HEK293T (cell line): ENCODE results near the gene SLC49A3.
"Not testable (repeated sequence)": the region's sequence is repeated elsewhere in the genome, so short reads cannot be mapped to it uniquely, and the experiment has no call there.

ENCODE experiments used
- ARNT ChIP-seq: fragments of 450-650 bp; IDR thresholded peaks from 2 replicates; pipeline ENCODE4 v1.6.1; 2017; ENCODE audit warnings: mild to moderate bottlenecking
- BHLHE40 ChIP-seq: fragments of 450-650 bp; IDR thresholded peaks from 2 replicates; pipeline ENCODE4 v1.6.1; 2016; ENCODE audit warnings: mild to moderate bottlenecking, moderate library complexity, borderline replicate concordance
- CTBP1 ChIP-seq: fragments of 450-650 bp; IDR thresholded peaks from 2 replicates; pipeline ENCODE4 v1.6.1; 2016; ENCODE audit warnings: borderline replicate concordance
- FOXA1 ChIP-seq: fragments of 450-650 bp; IDR thresholded peaks from 2 replicates; pipeline ENCODE4 v1.6.1; 2016; ENCODE audit warnings: mild to moderate bottlenecking
- FOXM1 ChIP-seq: fragments of 450-650 bp; IDR thresholded peaks from 2 replicates; pipeline ENCODE4 v1.6.1; 2017; ENCODE audit warnings: mild to moderate bottlenecking, borderline replicate concordance
- HDGF ChIP-seq: fragments of 450-650 bp; IDR thresholded peaks from 2 replicates; pipeline ENCODE4 v1.6.1; 2017; ENCODE audit warnings: antibody characterized with exemption, borderline replicate concordance
- NFRKB ChIP-seq: fragments of 450-650 bp; IDR thresholded peaks from 2 replicates; pipeline ENCODE4 v1.6.1; 2016; ENCODE audit warnings: mild to moderate bottlenecking, moderate library complexity
- SUZ12 ChIP-seq: fragments of 450-650 bp; IDR thresholded peaks from 2 replicates; pipeline ENCODE4 v1.6.1; 2016; ENCODE audit warnings: mild to moderate bottlenecking
- TF ChIP-seq, protein P1 (sequence below): fragments of 450-650 bp; IDR thresholded peaks from 2 replicates; pipeline ENCODE4 v1.6.1; 2016

DNA sequence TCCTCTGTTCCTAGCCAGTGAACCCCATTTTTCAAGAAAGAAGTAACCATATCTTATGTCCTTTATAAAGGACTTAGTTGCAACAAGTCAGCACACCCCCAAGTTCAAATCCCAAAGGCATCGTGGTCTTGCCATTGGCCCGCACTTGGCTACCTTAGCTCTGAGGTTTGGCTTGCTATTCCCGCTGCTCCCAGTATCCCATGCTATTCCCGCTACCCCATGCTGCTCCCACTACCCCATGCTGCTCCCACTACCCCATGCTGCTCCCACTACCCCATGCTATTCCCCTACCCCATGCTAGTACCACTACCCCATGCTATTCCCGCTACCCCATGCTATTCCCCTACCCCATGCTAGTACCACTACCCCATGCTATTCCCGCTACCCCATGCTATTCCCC lies 20.7 kb downstream of the SLC49A3 start:
- not testable (repeated sequence) for TF ChIP-seq NFRKB, FOXM1, SUZ12, CTBP1, ARNT, FOXA1, BHLHE40, HDGF
- TF ChIP-seq, protein P1, sequence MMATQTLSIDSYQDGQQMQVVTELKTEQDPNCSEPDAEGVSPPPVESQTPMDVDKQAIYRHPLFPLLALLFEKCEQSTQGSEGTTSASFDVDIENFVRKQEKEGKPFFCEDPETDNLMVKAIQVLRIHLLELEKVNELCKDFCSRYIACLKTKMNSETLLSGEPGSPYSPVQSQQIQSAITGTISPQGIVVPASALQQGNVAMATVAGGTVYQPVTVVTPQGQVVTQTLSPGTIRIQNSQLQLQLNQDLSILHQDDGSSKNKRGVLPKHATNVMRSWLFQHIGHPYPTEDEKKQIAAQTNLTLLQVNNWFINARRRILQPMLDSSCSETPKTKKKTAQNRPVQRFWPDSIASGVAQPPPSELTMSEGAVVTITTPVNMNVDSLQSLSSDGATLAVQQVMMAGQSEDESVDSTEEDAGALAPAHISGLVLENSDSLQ = not testable (repeated sequence)
